Kidney tubule cell (primary cell): ENCODE measurements around the gene SNAP25.

ENCODE experiments used
- DNase-seq: peaks from one replicate; pipeline ENCODE4 v3.0.0-alpha.2; 2018; ENCODE audit warnings: low spot score

Gene SNAP25

DNA sequence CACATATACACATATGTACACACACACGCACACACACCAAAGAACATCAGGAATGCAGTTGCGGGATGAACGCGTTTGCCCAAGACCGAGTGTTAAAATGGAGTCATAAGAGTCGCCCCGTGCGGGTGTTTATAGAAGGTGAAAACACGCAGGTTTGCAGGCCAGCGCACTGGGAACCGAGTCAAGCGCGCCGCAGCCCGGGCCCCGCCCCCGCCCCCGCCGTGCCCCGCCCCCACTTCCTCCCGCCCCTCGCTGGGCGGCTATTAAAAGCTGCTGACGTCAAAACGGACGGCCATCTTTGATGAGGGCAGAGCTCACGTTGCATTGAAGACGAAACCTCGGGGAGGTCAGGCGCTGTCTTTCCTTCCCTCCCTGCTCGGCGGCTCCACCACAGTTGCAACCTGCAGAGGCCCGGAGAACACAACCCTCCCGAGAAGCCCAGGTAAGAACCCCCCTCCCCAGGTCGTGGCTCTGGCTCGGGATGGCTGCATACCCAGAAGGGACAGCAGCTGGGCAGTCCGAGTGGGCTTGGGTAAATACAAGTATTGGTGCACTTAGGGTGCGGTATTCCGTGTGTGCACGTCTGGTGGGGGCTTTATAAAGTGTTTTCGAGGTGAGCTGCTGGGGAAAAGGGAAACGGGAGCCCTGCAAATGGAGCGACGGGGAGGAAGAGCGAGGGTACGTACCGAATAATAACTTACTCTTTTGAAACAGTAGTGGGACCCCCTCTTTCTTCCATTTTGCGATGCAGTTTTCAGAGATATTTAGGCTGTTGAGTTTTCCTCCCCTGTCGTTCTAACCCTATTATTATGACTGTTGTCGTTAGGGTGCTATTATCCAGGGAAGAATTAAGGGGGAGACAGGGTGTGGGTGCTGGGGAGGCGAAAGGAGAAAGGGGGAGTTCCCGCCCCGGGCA, at the start of gene SNAP25:
SNAP25 (plus strand) TSS at position 295 of the 916 bp plus-strand sequence. CDS start 56,662 bp downstream, outside the sequence.
- DNase-seq: peak; percentile 78

DNA sequence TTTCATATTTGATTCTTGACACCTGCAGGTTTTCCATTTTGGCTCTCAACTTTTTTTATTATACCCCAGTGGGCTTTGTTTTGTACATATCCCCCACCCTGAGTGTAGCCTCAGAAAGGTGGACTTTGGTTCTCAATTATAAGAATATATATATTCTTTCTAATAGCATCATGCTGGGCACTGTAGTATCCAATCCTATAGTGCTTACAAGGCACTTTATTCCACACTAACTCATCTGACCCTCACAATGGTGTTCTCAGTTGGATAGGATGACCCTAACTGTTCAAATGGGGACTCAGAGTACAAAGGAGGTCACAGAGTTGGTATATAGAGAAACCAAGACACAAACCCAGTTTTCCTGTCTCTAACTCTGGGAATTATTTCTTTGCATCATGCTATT, 48.9 kb upstream of the SNAP25 start:
- DNase-seq: no peak

DNA sequence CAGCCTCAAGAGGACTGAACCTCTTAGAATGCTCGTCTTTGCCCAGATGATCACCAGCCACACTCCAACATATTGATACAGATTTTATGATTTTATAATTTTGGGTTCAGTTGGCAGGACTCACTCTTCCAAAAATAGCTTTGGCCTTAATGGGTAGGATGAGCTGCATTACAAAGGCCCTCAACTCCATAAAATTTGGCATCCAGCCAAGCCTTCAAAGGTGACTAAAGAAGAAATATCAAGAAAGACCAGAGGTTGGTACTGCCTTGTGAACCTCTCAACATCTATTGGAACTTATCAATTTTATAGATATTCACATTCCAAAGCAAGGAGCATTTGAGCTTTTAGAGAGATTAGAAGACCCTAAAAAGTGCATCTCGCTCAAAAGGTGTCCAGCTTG, 48.4 kb upstream of the SNAP25 start:
- no peak for DNase-seq

DNA sequence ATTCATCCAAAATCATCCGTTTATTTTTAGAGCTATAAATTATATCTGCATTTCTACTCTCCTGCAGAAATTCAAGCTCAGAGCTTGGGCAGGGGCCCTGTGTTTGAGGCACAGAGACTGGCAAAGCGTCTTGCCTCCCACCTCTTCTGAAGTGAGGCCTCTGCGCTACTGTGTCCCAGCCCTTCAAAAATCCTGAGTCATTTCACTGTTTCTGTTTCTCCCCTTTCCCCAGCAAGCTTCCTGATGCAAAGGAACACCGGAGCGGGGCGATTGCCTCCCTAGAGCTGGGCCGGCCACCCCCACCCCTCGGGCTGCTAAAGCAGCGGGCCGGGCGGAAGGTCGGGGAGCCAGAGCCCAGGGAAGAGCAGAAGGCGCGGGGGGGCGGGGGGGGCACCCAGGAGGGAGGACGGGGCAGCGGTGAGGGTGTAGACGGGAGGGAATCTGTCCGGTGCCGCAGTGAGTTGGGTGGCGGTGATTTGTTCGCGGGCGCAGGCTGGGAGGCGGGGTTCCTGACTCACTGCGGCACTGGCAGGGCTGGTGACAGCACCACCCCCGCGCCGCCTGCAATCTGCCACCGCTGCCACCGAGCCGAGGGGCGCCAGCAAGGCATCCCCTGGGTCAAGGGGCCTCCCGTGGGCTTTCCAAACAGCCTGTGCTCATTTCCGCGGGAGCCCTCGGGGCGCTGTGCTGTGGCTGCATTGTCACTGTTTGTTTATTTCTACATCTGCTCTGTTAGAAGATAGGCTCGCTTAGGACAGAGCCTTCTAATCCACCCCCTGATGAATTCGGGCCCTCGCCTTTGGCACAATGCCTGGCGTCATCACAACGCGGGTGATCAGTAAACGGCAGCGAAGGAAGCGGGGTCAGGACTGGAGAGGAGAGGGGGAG, 46.5 kb upstream of the SNAP25 start:
- peak; percentile 66 for DNase-seq

DNA sequence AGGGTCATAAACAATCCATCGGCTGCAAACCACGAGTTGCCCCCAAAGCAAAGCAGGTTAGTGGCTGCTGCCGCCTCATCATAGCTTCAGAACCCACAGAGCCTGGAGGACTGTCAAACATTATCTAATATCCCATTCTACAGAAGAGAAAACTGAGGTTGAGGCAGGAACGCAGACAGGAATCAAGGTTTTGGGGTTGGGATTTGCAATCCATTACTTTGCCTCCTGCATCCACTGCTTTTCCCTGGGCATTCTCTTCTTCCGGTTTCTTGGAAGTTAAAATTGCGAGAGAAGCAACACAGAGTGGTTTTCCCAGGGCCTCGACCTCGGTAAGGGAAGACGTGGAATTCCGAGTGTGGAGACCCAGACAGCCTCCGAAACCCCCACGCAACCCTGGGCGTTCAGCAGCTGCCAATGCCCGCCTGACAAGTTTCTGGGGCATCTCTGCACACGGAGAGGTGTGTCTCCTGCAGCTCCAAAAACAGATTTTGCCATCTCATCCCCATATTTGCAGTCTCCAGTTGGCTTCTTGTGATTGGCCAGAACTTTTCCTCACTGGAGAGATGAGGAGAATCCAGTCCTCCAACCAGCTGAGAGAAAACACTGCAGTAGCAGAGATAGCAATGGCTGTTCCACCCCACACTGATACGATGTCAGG, 45.5 kb upstream of the SNAP25 start:
- DNase-seq: no peak

DNA sequence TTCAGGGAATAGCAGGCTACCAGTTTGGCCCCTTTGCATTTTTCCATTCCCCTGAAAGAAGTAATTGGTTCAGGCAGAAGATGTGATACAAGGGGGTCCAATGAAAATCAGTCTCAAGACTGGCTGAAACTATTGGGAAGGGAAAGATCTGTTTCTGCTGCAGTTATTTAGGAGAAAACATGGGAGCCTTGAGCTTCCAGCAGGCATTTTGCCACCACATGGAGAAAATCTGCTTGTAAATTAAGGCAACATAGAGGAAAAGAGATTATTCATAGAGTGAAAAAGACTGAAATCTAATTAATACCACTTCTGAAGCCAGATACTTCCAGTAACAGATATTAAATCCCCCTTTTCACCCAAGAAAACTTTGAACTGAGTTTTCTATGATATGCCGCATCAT, 44.2 kb upstream of the SNAP25 start:
- DNase-seq: no peak

DNA sequence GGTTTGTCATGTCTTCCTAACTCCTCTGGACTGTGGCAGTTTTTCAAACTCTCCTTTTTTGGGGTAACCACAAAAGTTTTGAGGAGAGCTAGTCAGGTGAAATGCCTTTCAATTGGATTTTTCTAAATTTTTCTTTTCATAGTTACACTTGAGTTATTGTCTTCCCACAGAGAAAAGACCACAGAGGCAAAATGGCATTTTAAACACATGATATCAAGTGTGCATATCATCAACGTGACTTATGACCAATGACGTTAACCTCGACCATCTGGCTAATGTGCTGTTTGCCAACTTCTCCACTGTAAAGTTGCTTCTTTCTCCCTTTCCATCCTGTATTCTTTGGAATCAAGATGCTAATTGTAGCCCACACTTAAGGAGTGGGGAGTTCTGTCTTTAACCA, 41.3 kb upstream of the SNAP25 start:
- DNase-seq: no peak

DNA sequence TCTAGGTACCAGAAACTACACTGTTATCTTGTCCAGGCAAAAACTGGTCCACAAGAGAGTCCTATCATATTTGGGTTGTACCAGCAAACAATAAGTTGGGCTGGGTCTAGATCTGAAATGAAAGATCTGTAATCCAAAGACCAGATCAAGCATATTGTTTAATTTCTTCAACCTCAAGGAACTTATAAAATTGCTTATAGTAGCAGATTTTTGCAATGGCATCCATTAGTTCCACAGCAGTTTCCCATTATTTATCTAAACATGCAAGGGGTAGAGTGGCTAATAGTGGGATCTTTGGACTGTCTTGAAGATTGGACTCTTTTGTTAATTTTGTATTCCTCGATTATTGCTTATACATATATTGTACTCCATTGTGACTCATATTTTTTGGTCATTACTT, 40.5 kb upstream of the SNAP25 start:
- no peak for DNase-seq

DNA sequence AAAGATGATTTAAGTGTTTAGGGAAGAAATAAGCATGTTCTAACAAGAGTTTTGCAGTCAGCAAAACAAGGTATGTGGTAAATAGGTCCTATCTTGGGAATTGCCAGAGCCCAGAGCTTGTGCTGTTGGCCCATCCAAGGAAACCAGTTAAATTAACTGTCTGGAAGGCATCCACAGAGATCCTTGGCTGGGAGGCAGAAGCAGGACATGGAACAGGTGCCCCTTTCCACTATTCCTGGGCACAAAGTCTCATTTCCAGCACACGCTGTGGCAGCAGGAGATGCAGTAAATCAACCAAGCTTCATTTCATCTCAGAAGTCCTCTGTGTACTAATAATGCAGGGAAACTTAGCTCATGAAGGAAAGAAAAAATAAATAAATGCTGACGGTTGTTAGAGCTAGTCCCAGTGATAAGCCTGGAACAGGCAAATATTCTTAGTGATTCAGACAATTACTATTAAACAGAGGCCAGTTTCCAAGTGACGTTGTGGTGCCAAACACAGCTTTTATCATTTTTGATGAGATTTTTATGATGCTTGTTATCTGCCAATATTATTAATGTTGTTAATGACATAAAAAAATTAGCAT, 39.8 kb upstream of the SNAP25 start:
- no peak for DNase-seq

DNA sequence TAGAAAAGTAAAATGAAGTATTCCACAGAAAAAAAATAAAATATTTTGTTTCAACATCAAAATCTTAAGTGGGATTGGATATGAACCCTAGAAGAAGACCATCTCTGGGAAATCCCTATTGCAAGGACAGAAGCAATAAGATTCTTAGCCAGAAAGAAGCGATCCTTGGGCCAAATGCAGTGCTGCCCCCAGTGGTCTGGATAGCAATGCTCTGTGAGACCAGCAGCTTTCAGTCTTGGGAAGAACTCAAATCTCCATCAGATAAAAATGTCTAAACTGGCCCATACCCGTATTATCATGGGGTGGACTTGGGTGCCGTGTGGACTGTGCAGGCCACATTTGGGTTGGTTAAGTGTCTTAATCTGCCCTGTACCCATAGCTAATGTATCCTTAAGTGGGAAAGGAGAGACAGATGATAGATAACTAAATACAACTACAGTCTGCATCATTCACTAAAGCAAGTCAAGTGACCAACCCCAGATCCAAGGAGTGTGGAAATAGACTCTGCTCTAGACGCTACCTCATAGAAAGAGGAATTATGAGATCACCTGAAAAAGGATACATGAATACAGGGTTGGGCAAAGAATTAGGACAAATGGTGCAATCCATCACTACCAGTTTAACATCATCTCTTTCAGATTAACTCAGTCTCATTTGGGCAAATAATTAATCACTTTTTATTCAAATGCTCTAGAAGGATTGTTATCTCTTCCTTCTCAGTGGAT, 38.9 kb upstream of the SNAP25 start:
- no peak for DNase-seq

DNA sequence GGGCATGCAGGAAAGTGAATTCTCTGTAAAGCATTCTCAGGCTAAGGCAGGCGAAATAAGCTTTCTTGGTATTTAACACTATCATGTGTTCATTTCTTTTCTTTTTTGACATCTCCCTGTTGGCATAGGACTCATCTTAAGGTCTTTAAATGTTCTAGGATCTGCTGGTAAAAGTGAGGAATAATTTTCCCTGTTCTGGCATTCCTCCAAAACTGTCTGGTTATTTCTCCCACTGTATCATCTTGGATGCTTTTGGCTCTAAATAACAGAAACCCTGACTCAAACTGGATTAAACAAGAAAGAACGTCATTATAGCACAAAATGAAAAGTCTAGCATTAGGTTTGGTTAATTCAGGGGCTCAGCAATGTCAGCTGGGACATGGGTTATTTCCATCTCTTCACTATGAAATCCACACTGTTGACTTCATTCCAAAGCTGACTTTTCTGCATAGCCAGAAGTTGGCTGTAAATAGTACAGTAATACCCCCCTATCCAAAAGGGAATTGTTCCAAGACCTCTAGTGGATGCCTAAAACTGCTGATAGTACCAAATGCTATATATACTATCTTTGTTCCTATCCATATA, 37.9 kb upstream of the SNAP25 start:
- DNase-seq: no peak

DNA sequence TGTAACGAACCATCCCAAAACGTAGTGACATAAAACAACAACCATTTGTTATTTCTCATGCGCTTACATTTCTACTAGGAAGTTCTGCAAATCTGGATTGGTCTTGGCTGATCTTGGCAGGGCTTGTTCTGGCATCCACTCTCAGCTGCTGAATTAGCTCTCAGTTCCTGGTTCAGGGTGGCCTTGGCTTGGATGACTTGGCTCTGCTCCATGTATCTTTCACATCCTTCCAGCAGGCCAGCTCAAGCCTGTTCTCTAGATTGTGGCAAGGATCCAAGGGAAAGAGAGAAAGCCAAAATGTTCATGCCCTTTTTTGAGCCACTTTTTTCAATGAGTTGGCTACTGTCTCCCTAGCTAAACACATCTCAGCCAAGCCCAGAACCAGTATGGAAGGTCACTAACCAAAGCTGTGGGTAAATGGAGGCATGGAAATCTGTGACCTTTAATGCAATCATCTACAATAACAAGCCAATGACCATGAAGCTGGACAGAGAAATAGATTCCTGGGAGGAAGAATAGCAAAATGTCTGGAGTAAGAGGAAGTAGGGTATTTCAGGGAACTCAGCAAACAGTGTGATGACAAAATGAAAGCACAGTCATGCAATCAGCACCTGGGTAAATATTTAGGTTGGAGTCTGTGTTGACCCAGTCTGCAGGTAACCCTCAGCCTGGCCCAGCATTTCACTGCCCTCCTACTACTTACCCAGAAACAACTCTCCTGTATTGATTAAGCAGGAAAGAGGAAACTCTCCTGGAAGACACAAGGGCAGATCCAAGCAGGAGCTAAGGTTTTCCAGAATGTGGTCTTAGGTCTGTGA, 32.7 kb upstream of the SNAP25 start:
- peak; percentile 29 for DNase-seq

DNA sequence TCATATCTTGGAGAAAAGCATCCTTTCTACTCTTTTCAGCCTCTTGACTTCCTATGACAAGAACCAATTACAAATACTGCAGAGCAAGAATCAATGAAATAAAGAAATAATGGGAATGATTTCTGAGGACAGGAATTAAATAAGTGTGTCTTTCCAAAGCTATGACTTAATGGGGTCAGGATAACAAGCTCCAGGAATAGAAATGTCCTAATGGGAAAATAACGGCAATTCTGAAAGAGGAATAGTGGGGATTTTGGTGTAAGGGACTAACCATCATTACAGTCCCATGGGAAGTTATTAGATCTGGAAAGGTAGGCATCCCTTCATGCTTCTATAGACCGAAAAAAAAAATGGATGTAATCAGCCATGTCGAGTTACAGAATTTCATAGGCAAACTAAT, 28.2 kb upstream of the SNAP25 start:
- no peak for DNase-seq

DNA sequence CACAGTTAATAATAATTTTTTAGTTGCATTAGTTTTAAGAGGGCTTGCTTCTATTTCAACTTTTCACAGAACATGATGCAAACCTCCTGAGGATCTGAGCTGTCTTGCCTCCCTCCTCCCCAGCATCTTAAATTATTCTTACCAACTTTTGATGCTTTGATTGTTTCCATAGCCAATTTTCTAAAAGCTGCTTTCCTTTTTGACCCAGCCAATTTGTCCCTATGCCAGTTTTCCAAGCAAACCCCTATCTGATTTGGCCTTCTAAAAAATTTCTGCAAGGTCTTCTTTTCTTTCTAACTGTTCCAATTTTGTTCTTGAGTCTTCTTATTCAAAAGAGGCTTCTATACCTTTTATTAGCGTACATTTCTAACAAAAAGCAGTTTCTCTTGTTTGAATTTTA, 26.5 kb upstream of the SNAP25 start:
- DNase-seq: no peak

DNA sequence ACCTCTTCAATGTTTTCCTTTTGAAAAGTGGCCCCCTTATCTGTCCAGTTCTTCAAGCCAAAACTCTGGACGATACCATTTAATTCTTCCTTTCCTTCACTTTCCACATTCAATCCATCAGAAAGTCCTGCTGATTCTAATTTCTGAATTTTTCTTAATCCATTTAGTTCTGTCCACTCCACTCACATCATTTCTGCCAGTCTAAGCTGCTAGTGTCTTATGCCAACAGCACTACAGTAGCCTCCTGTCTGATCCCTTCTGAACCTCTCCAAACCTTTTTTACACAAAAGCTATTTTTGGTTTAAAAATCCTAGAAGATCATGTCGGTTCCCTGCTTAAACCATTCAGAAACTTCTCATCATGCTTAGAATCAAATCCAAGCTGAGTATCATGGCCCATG, 24.5 kb upstream of the SNAP25 start:
- no peak for DNase-seq

DNA sequence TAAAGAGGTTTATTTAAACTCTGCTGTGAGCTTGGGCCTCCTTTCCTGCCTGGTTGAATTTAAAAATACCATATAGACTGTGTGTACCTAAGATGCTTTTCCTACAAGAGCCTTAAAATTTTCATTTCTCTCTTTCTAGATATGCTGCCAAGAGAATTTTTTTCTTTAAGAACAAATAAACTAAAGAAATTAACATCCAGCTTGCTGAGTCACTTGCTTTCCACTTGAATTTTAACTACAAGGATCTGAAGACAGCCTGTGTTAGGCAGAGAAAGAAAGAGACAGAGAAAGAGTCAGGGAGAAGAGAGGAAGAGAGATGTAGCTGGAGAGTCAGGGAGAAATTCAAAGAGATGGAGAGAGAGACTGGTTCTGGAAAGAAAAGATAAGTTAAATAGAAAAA, 18.3 kb upstream of the SNAP25 start:
- DNase-seq: no peak

DNA sequence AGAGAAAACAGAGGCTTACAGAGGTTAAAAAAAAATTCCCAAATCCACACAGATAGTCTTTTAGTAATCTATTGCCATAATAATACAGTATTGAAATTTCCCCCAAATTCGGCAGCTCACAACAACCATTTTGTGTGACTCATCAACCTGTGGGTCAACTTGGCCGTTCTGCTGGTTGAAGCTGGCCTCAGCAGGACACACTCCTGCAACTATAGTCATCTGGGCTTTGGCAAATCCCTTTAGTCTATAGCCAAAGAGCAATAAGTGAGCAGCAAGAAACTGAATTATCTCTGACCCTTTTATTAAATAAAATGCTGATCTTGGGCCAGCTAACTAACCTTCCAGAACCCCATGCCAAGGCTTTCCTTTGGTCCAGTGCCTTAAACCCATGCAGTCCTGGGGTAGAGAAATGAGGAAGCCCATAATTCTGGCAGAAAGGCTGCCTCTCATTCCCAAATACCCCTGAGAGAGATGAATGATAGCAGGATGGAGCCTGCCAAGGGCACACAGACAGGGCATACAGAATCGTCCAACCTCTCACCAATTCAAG, 17.2 kb upstream of the SNAP25 start:
- no peak for DNase-seq

DNA sequence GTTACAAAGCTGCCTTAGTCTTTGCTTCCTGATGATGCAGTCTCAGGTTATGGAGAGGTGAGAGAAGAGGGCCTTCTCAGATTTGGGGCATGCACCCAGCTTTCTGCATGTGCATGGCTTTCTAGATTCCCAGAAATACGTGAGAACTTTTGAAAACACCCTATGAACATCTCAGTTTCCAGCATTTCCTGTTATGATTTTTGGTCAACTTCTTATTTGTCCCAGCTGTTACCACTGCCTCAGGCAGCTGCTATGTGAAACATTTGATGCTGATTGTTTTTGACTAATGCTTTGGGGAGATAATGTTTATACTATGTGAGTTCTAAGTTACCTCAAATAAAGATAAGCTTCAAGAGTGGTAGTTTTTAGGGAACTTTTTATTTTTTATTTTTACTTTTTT, 9.5 kb upstream of the SNAP25 start:
- no peak for DNase-seq

DNA sequence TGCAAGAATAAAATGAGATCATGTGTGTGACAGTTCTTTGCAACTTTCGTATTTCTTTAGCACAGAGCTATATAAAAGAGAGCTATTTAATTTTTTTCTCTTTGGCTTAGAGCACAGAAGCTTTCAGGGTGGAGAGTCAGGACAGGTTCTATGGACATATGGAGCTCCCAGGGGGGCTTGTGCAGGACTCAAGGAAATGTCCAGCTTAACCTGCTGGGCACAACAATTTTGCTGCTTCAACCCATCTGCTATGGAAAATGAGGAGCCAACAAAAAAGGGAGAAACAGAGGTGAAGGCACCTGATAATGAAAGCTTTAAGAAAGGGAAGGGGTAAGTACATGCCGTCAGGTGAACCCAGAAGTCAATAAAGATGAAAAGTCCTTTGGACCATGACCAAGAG, 5.1 kb upstream of the SNAP25 start:
- no peak for DNase-seq
